ENCODE data around the gene TMEM237.

DNA sequence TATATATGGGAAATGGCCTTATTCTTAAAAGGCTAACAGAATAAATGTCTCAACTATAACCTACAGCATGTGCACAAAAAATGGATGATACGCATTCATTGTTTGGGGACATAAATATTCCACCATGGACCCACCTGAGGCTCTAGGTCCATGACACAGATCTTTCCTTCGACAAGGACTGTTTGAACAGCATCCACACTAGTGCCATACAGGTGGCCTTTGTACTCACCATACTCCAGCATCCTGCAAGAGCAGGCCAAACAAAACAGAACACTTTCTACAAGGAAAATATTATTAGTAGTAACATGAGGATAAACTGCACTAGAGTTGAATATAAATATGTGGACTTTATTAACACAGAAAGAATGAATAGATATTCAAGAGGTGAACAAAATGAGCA, 6.1 kb upstream of the TMEM237 start:
- TF ChIP-seq, protein P1, sequence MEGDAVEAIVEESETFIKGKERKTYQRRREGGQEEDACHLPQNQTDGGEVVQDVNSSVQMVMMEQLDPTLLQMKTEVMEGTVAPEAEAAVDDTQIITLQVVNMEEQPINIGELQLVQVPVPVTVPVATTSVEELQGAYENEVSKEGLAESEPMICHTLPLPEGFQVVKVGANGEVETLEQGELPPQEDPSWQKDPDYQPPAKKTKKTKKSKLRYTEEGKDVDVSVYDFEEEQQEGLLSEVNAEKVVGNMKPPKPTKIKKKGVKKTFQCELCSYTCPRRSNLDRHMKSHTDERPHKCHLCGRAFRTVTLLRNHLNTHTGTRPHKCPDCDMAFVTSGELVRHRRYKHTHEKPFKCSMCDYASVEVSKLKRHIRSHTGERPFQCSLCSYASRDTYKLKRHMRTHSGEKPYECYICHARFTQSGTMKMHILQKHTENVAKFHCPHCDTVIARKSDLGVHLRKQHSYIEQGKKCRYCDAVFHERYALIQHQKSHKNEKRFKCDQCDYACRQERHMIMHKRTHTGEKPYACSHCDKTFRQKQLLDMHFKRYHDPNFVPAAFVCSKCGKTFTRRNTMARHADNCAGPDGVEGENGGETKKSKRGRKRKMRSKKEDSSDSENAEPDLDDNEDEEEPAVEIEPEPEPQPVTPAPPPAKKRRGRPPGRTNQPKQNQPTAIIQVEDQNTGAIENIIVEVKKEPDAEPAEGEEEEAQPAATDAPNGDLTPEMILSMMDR (IDR thresholded peaks at IDR 0.05; ENCODE audit: low read length), result no peak
- no peak for TF ChIP-seq EZH2 (optimal IDR thresholded peaks at IDR 0.05; ENCODE audit: low read depth, low read length)
